Adipocyte (in vitro differentiated cells): Measurements from ENCODE around the gene POR.

Source experiments
- DNase-seq: peaks from one replicate; pipeline ENCODE4 v3.0.0-alpha.2; 2015; ENCODE audit warnings: low read depth
- H3K27me3 ChIP-seq: replicated peaks from 2 replicates; pipeline ENCODE4 v1.7.0; 2013; ENCODE audit warnings: mild to moderate bottlenecking, low read length, moderate library complexity; ENCODE audit not compliant: control insufficient read depth, insufficient read depth
- H3K36me3 ChIP-seq: 2 replicates; pipeline ENCODE4 v1.7.0; 2013; ENCODE audit warnings: low read length, mild to moderate bottlenecking, moderate library complexity; ENCODE audit not compliant: control insufficient read depth, insufficient read depth, severe bottlenecking
- H3K4me1 ChIP-seq: 2 replicates; pipeline ENCODE4 v1.7.0; 2013; ENCODE audit warnings: mild to moderate bottlenecking, low read length, moderate library complexity; ENCODE audit not compliant: control insufficient read depth, insufficient read depth
- H3K4me3 ChIP-seq: 2 replicates; pipeline ENCODE4 v1.7.0; 2013; ENCODE audit warnings: mild to moderate bottlenecking, low read length, moderate library complexity
- H3K9ac ChIP-seq: 2 replicates; pipeline ENCODE4 v1.7.0; 2013; ENCODE audit warnings: mild to moderate bottlenecking, low read length, moderate library complexity
- H3K9me3 ChIP-seq: 2 replicates; pipeline ENCODE4 v1.7.0; 2013; ENCODE audit warnings: mild to moderate bottlenecking, low read length, moderate library complexity; ENCODE audit not compliant: control insufficient read depth

Gene POR

DNA sequence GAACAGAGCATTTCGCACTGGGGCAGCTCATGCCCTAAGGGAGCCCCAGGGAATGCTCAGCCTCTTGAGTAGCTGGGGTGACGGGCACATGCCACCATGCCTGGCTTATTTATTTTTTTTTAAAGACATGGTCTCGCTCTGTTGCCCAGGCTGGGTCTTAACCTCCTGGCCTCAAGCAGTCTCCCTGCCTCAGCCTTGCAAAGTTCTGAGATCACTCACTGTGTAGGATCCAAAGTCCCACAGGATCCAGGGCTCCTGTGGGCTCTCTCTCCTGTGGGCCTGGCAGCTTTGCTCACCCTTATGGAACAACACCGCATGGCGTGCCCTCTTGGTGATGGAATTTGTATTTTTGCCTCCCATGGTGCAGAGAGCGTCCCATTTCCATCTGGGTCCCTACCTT is 45.4 kb downstream of the POR start:
- Histone ChIP-seq H3K36me3 (peaks cover 72% of the 10 kb centered on the region), H3K4me1 (peaks cover 30% of the 10 kb centered on the region)

DNA sequence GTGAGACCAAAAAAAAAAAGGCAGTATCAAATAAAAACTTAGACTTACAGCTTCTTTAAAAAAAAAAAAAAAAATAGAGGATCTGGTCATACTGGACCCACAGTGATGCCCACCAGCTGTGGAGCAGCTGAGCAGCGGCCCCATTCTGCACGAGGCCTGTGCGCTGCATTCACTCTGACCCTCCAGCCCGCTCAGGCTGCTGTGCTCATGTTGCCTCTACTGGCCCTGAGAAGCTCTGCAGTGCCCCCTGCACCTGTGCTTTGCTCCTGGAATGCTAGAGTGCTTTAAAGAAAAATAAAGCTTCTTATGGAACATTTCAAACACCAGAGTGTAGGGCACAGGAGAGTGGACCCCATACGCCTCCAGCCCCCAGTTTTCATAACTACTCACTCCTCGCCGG is 46.3 kb downstream of the POR start:
- no peak overlapping the region for H3K9ac ChIP-seq
- H3K27me3 ChIP-seq = no peaks in the 10 kb centered on the region
- H3K9me3 ChIP-seq = no peaks in the 10 kb centered on the region
- DNase-seq = no peak
- H3K4me1 ChIP-seq = peaks cover 37% of the 10 kb centered on the region
- H3K36me3 ChIP-seq = peaks cover 68% of the 10 kb centered on the region
- H3K4me3 ChIP-seq = no peak overlapping the region

More for the DNA sequence above, 45.4 kb downstream of the POR start:
- Histone ChIP-seq H3K27me3 (no peaks in the 10 kb centered on the region), H3K9me3 (no peaks in the 10 kb centered on the region), H3K4me3 (no peak overlapping the region), H3K9ac (no peak overlapping the region)
- DNase-seq = no peak

DNA sequence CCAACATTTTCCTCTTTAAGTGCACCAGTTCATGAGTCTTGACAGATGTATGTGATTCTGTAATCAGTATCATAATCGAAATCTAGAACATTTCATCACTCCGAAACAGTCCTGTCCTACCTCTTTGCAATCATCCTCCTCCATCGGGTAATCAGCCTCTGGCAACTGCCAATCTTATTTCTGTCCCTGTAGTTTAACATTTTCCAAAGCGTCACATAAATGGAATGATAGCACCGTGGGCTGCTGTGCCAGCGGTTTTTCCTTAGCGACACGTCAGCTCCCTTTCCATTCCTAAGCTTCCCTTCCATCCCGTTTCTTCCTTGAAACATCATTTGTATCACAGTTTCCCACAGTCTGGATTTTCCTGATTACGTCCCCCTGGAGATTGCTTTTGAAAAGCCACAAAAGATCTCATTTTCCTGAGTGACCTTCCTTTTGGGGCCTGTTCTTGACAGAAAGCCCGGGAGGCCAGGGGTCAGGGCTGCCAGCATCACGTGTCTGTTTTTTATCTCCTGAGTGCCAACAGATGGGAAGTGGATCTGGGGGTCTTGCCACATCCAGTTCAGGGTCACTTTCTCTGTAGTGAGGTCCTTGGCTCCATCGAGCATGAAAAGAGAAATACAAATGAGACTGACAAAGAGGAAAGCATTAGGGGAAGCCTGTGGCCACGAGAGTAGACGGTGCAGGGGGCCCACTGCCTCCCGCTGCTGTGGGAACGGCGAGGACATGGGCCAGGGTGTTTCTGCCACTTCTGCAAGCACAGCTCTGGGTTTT is 47.8 kb downstream of the POR start:
- no peaks in the 10 kb centered on the region for H3K9me3 ChIP-seq
- H3K4me3 ChIP-seq = peak overlapping the region; percentile 38
- peaks cover 50% of the 10 kb centered on the region for H3K4me1 ChIP-seq
- DNase-seq = peak; percentile 92
- H3K9ac ChIP-seq = peak overlapping the region; percentile 60
- H3K36me3 ChIP-seq = peaks cover 58% of the 10 kb centered on the region
- H3K27me3 ChIP-seq = no peaks in the 10 kb centered on the region

DNA sequence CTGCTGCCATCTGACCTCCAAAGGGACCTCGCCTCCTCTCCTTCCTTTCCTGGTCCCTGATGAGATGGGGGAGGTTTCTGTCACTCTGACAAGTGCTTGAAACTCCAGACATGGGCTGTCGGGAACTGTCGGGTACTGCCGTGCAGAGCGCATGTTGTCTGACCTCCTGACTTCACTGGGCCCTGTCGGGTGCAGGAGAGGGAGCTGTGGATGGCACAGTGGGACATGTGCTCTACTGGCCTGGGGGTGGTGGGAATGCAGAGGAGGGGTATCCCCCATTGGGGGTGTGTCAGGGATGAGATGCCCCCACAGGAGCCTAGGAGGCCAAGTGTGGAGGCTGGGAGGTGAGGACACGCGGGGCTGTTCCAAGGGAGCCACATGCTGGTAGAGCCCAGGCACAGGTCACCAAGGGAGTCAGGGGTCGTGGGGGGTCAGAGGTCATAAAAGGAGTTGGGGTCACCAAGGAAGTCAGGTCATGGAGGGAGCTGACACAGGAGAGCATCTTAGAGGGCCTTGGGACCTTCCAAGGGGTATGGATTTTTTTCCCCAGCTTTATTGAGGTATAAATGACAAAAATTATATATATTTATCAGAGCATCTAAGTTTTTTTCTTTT is 48.5 kb downstream of the POR start:
- H3K9ac ChIP-seq = peak overlapping the region; percentile 60

DNA sequence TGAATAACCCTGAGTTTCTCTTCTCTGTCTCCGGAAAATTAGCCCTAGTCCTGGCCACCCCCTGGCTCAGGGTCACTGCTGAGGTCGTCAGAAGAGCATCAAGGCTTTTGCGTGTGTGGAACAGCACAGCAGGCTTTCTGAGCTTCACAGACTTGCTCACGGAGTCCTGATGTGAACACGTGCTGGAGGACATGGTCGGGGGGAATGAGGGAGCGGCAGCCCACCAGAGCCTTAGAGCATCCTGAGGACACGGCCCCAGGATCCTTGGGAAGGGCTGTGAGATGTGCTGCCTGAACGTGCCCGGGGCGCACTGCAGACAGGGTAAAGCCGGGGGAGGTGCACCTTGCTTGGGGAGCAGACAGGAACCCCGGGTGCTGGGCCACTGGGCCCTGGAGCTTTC is 50.7 kb downstream of the POR start:
- Histone ChIP-seq H3K9ac (peak overlapping the region; percentile 75), H3K4me3 (peak overlapping the region; percentile 39), H3K9me3 (no peaks in the 10 kb centered on the region), H3K27me3 (no peaks in the 10 kb centered on the region), H3K4me1 (peaks cover 58% of the 10 kb centered on the region), H3K36me3 (peaks cover 47% of the 10 kb centered on the region)
- DNase-seq = no peak

More for the DNA sequence above, 48.5 kb downstream of the POR start:
- peaks cover 51% of the 10 kb centered on the region for H3K4me1 ChIP-seq
- no peak for DNase-seq
- peak overlapping the region; percentile 5 for H3K4me3 ChIP-seq
- no peaks in the 10 kb centered on the region for H3K27me3 ChIP-seq
- peaks cover 58% of the 10 kb centered on the region for H3K36me3 ChIP-seq
- H3K9me3 ChIP-seq = no peaks in the 10 kb centered on the region

DNA sequence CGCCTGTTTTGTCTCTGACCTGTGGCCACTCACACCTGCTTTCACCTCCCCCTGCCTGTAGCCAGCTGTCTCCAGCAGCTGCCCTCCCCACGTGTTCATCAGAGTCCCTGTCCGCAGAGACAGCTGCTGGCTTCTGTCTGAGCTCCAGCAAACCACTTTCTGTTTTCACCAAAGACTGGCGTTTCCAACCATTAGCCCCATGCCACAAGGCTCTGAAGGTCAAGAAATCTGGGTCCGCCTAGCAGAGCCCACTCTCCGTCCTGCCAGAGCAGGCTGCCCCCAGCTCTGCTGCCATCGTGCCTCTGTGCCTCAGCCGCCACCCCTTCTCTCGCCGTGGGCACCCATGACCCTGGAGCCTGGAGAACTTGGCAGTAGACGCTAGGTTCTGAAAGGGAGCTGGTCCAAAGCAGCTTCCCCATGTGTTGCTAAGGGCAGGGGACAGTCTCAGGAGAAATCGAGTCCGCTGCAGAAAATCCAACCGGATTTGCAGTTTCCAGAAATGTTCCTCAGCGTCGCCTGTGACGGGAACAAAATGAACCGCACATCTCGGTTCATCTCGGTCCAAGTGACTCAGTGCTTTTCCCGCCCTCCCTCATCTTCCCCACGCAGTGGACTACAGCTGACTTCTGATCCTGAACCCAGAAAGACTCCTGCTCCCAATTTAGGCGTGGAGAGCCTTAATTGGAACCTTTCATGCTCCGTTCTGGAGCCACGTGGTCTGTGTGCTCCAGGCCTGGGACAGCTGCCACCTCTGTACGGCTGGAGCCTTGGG is 51.4 kb downstream of the POR start:
- DNase-seq = peak; percentile 25
- Histone ChIP-seq H3K4me1 (peaks cover 61% of the 10 kb centered on the region), H3K4me3 (peak overlapping the region; percentile 39), H3K27me3 (no peaks in the 10 kb centered on the region), H3K9me3 (no peaks in the 10 kb centered on the region), H3K9ac (peak overlapping the region; percentile 75), H3K36me3 (peaks cover 46% of the 10 kb centered on the region)

DNA sequence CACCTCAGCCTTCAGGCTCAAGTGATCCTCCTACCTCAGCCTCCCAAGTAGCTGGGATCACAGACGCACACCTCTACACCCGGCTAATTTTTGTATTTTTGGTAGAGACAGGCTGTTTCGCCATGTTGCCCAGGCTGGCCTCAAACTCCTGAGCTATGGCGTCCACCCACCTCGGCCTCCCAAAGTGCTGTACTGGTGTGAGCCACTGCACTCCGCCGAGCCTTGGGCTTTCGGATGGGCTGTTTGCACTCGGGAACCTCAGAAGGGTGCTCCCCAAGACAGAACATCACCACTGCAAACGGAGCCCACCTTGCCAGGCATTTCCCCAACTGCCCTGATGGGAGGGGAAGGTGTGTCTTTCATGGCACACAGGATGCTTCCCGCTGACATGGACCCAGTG is 52.1 kb downstream of the POR start:
- no peak for DNase-seq
- Histone ChIP-seq H3K9ac (peak overlapping the region; percentile 75), H3K4me3 (no peak overlapping the region), H3K9me3 (no peaks in the 10 kb centered on the region), H3K36me3 (peaks cover 39% of the 10 kb centered on the region), H3K27me3 (no peaks in the 10 kb centered on the region), H3K4me1 (peaks cover 63% of the 10 kb centered on the region)

DNA sequence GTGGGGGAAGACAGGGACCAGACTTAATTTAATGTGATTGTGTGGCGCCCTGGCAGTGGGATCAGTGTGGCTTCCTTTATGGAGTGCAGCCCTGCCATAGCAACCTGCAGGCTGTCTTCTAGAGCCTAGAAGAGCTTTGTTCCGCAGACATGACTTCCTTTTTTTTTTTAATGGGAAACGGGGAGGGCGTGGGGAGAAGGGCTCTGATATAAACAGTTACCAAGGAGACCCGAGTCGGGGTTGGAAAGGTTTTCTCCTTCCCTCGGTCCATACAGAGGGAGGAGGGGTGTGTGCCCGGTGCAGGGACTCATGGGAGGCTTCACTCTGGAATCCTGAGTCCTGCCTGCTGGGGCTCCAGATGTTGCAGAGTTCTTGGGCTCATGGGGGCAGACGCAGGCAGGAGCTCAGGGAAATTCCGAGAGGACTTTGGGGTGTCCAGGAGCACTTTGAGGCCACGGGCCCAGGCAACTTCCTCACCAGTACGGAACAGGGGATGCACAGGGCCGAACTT is 52.6 kb downstream of the POR start:
- no peak for DNase-seq
- H3K9ac ChIP-seq = peak overlapping the region; percentile 75
- no peak overlapping the region for H3K4me3 ChIP-seq
- H3K36me3 ChIP-seq = peaks cover 39% of the 10 kb centered on the region
- H3K27me3 ChIP-seq = no peaks in the 10 kb centered on the region
- H3K9me3 ChIP-seq = no peaks in the 10 kb centered on the region
- H3K4me1 ChIP-seq = peaks cover 63% of the 10 kb centered on the region

DNA sequence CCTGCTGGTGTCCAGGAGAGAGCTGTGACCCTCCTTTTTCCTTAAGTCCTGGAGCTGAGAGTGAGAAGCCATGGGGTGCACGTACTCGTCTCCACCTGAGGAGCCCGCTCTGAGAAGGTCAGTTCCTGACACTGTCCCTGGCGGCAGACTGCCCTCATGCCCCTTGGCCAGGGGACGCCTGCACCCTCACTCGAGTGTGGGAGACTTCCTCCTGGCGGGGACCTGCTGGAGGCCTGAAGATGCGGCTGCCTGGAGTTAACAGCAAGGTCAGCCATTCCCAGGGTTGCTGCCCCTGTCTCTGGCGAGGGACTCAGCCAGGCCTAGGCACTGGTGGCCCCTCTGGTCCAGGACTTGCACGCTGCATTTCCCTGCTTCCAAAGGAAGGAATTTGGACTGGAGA is 53.1 kb downstream of the POR start:
- H3K4me1 ChIP-seq = peaks cover 60% of the 10 kb centered on the region
- DNase-seq = no peak
- H3K9ac ChIP-seq = no peak overlapping the region
- no peaks in the 10 kb centered on the region for H3K27me3 ChIP-seq
- no peaks in the 10 kb centered on the region for H3K9me3 ChIP-seq
- no peak overlapping the region for H3K4me3 ChIP-seq
- peaks cover 41% of the 10 kb centered on the region for H3K36me3 ChIP-seq

DNA sequence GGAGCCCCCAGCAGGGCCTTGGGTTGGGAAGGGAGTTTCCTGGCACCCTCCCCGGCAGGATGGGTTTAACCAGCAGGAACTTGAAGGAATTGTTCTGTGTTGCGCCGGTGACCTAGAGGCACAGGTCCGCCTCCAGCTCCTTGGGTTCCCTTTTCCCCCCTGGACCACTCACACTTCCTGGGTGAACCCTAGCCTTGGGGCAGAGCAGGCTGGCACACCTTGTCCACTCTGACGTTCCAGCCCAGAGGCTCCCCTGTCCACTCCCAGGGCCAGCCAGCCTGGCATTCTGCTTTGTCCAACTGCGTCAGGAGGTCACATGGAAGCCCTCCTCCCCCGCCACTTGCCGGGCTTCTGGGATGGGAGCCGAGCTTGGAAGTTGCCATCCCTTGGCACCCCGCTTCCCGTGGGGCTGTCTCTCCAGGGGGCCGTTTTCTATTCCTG is 53.6 kb downstream of the POR start:
- Histone ChIP-seq H3K4me3 (no peak overlapping the region), H3K4me1 (peaks cover 54% of the 10 kb centered on the region), H3K9ac (no peak overlapping the region), H3K9me3 (no peaks in the 10 kb centered on the region), H3K27me3 (no peaks in the 10 kb centered on the region), H3K36me3 (peaks cover 46% of the 10 kb centered on the region)
- DNase-seq = no peak

DNA sequence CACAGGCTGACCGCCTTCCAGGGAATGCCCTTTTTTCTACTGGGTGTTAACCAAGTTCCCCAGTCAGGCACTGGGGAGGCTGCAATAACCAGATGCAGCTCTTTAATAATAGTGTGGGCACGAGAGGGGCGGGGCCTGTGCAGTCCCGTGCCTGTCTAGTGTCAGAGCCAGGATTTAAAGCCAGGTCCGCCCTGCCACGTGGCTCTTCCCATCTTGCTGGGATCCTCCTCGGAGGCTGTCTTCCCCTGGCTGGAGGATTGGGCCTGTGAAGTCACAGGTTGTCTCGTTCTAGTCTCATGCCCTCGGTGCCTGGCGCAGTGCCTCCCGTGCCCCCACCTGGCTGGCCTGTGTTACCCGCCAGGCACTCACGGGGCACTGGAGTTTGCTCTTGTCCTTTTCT is 54.2 kb downstream of the POR start:
- H3K4me3 ChIP-seq = no peak overlapping the region
- no peak for DNase-seq
- peaks cover 55% of the 10 kb centered on the region for H3K4me1 ChIP-seq
- H3K9me3 ChIP-seq = no peaks in the 10 kb centered on the region
- no peak overlapping the region for H3K9ac ChIP-seq
- H3K27me3 ChIP-seq = no peaks in the 10 kb centered on the region
- peaks cover 52% of the 10 kb centered on the region for H3K36me3 ChIP-seq
